Liver (tissue), 3 donors: ENCODE results near the gene ISG15.

Experiments
- CTCF ChIP-seq: fragments of 150-350 bp; IDR thresholded peaks from 2 replicates; pipeline ENCODE4 v1.5.1; 2017; ENCODE audit warnings: improper control_type of control experiment, low read depth, low read length; ENCODE audit not compliant: missing input control
- GABPA ChIP-seq, 2 donors: IDR thresholded peaks in 1 of 2; conservative IDR thresholded peaks in 1 of 2; 2 replicates each; pipeline ENCODE4 v1.6.1; 2016; ENCODE audit warnings: antibody characterized with exemption in 2 of 2, mild to moderate bottlenecking in 1 of 2, moderate library complexity in 1 of 2
- HNF4A ChIP-seq, 2 donors: conservative IDR thresholded peaks; 2 replicates each; pipeline ENCODE4 v1.6.1; 2016; ENCODE audit warnings: antibody characterized with exemption in 2 of 2, mild to moderate bottlenecking in 2 of 2
- JUND ChIP-seq, 2 donors: IDR thresholded peaks; 2 replicates each; pipeline ENCODE4 v1.6.1; 2016; ENCODE audit warnings: antibody characterized with exemption in 2 of 2
- RAD21 ChIP-seq, 2 donors: IDR thresholded peaks; 2 replicates each; pipeline ENCODE4 v1.6.1; 2016; ENCODE audit warnings: antibody characterized with exemption in 2 of 2, mild to moderate bottlenecking in 2 of 2
- RXRA ChIP-seq, 2 donors: IDR thresholded peaks; 2 replicates each; pipeline ENCODE4 v1.6.1; 2017 to 2018; ENCODE audit warnings: antibody characterized with exemption in 2 of 2, mild to moderate bottlenecking in 1 of 2
- TAF1 ChIP-seq: conservative IDR thresholded peaks from 2 replicates; pipeline ENCODE4 v1.6.1; 2016; ENCODE audit warnings: antibody characterized with exemption, mild to moderate bottlenecking
- YY1 ChIP-seq: IDR thresholded peaks from 2 replicates; pipeline ENCODE4 v1.6.1; 2016; ENCODE audit warnings: antibody characterized with exemption, mild to moderate bottlenecking
- TF ChIP-seq, protein P1 (sequence below): IDR thresholded peaks from 2 replicates; pipeline ENCODE4 v1.6.1; 2016; ENCODE audit warnings: antibody characterized with exemption, mild to moderate bottlenecking
- TF ChIP-seq, protein P2 (sequence below): IDR thresholded peaks from 2 replicates; pipeline ENCODE4 v1.6.1; 2016; ENCODE audit warnings: antibody characterized with exemption
- TF ChIP-seq, protein P3 (sequence below): IDR thresholded peaks from 2 replicates; pipeline ENCODE4 v1.6.1; 2016; ENCODE audit warnings: antibody characterized with exemption
- donor health status: healthy.
- donor health status: healthy.

- TF ChIP-seq CTCF (no peak), RXRA (IDR thresholded peaks at IDR 0.05) (no peak), GABPA (IDR thresholded peaks at IDR 0.05 in 1 of 2, conservative IDR thresholded peaks at IDR 0.05 in 1 of 2) (no peak), RAD21 (IDR thresholded peaks at IDR 0.05) (no peak), YY1 (no peak), TAF1 (no peak), HNF4A (conservative IDR thresholded peaks at IDR 0.05) (no peak), JUND (IDR thresholded peaks at IDR 0.05) (no peak)
- TF ChIP-seq, protein P1, sequence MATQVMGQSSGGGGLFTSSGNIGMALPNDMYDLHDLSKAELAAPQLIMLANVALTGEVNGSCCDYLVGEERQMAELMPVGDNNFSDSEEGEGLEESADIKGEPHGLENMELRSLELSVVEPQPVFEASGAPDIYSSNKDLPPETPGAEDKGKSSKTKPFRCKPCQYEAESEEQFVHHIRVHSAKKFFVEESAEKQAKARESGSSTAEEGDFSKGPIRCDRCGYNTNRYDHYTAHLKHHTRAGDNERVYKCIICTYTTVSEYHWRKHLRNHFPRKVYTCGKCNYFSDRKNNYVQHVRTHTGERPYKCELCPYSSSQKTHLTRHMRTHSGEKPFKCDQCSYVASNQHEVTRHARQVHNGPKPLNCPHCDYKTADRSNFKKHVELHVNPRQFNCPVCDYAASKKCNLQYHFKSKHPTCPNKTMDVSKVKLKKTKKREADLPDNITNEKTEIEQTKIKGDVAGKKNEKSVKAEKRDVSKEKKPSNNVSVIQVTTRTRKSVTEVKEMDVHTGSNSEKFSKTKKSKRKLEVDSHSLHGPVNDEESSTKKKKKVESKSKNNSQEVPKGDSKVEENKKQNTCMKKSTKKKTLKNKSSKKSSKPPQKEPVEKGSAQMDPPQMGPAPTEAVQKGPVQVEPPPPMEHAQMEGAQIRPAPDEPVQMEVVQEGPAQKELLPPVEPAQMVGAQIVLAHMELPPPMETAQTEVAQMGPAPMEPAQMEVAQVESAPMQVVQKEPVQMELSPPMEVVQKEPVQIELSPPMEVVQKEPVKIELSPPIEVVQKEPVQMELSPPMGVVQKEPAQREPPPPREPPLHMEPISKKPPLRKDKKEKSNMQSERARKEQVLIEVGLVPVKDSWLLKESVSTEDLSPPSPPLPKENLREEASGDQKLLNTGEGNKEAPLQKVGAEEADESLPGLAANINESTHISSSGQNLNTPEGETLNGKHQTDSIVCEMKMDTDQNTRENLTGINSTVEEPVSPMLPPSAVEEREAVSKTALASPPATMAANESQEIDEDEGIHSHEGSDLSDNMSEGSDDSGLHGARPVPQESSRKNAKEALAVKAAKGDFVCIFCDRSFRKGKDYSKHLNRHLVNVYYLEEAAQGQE, result no peak
- TF ChIP-seq, protein P2, sequence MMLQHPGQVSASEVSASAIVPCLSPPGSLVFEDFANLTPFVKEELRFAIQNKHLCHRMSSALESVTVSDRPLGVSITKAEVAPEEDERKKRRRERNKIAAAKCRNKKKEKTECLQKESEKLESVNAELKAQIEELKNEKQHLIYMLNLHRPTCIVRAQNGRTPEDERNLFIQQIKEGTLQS, result no peak
- TF ChIP-seq, protein P3, sequence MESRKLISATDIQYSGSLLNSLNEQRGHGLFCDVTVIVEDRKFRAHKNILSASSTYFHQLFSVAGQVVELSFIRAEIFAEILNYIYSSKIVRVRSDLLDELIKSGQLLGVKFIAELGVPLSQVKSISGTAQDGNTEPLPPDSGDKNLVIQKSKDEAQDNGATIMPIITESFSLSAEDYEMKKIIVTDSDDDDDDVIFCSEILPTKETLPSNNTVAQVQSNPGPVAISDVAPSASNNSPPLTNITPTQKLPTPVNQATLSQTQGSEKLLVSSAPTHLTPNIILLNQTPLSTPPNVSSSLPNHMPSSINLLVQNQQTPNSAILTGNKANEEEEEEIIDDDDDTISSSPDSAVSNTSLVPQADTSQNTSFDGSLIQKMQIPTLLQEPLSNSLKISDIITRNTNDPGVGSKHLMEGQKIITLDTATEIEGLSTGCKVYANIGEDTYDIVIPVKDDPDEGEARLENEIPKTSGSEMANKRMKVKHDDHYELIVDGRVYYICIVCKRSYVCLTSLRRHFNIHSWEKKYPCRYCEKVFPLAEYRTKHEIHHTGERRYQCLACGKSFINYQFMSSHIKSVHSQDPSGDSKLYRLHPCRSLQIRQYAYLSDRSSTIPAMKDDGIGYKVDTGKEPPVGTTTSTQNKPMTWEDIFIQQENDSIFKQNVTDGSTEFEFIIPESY, result no peak
These were observed 39.7 kb downstream of the ISG15 start for GRCh38 chr1:1053022-1053421.
